Measurements from ENCODE around the gene C6orf136.
"Not testable (repeated sequence)": the region's sequence is repeated elsewhere in the genome, so short reads cannot be mapped to it uniquely, and the experiment has no call there.

C6orf136 gene

GRCh38 chr6:30635834-30636233 is 11.1 kb upstream of the C6orf136 start:
- Mint-ChIP-seq H3K36me3 (ENCODE audit: low read depth) (peaks cover 13% of the 10 kb centered on the region), H3K4me1 (ENCODE audit: low read depth) (peaks cover 5% of the 10 kb centered on the region), H3K27ac (no peak overlapping the region), H3K9me3 (no peaks in the 10 kb centered on the region), H3K4me3 (no peak overlapping the region), H3K27me3 (ENCODE audit: low read depth) (no peaks in the 10 kb centered on the region)

- no peaks in the 10 kb centered on the region for H3K9me3 Mint-ChIP-seq
- H3K27me3 Mint-ChIP-seq (ENCODE audit: low read depth), result no peaks in the 10 kb centered on the region
- no peak overlapping the region for H3K4me3 Mint-ChIP-seq
- peaks cover 7% of the 10 kb centered on the region for H3K36me3 Mint-ChIP-seq (ENCODE audit: low read depth)
- H3K4me1 Mint-ChIP-seq (ENCODE audit: low read depth), result peaks cover 11% of the 10 kb centered on the region
- no peak overlapping the region for H3K27ac Mint-ChIP-seq
These were observed 6.5 kb upstream of the C6orf136 start for GRCh38 chr6:30640481-30640880.

- Mint-ChIP-seq H3K4me3 (no peak overlapping the region), H3K27me3 (ENCODE audit: low read depth) (no peaks in the 10 kb centered on the region), H3K36me3 (ENCODE audit: low read depth) (peaks cover 11% of the 10 kb centered on the region), H3K4me1 (ENCODE audit: low read depth) (peaks cover 11% of the 10 kb centered on the region), H3K27ac (peak overlapping the region; percentile 62), H3K9me3 (no peaks in the 10 kb centered on the region)
These were observed 5.9 kb upstream of the C6orf136 start for GRCh38 chr6:30641048-30641447.

DNA sequence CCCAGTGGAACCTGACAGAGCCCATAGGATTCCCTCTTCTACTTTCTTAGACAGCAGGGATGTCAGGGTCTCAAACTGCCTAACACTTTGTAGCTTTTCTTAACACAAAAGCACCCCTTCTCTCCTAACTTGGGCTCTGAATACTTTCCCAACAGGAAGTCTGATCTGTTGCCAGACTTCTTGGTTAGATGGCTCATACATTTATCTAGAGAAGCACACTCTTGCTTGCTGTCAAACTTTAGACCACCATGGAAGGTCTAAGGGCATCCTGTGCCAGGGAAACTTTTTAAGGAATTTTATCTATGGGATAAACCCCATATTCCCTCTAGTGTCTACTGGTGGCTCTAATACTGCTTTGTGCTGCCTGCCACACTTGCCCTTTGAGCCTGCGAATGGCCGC is 3.3 kb upstream of the C6orf136 start:
- Mint-ChIP-seq H3K27ac (no peak overlapping the region), H3K4me1 (ENCODE audit: low read depth) (peaks cover 20% of the 10 kb centered on the region), H3K27me3 (ENCODE audit: low read depth) (no peaks in the 10 kb centered on the region), H3K36me3 (ENCODE audit: low read depth) (peaks cover 15% of the 10 kb centered on the region), H3K9me3 (no peaks in the 10 kb centered on the region), H3K4me3 (no peak overlapping the region)

DNA sequence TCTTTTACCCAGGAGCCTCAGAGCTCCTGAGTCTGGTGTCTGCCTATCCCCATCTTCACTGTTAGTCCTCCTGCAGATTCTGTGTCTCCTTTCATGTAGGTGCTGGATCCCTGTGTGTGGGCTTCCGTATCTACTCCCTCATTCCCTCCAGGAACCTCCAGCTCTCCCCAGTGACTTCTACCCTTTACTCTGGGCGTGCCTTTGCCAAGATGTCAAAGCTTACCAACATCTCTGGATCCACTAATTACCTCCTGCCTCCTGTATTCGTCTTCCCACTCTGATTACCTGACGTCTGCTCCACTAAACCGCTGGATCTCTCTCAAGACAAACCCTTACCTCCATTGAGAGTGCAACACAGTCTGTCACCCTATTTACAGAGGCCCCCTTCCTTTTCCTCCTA is 2.2 kb upstream of the C6orf136 start:
- no peak overlapping the region for H3K4me3 Mint-ChIP-seq
- no peaks in the 10 kb centered on the region for H3K27me3 Mint-ChIP-seq (ENCODE audit: low read depth)
- H3K4me1 Mint-ChIP-seq (ENCODE audit: low read depth), result peaks cover 22% of the 10 kb centered on the region
- H3K27ac Mint-ChIP-seq, result no peak overlapping the region
- H3K9me3 Mint-ChIP-seq, result no peaks in the 10 kb centered on the region
- H3K36me3 Mint-ChIP-seq (ENCODE audit: low read depth), result peaks cover 15% of the 10 kb centered on the region

DNA sequence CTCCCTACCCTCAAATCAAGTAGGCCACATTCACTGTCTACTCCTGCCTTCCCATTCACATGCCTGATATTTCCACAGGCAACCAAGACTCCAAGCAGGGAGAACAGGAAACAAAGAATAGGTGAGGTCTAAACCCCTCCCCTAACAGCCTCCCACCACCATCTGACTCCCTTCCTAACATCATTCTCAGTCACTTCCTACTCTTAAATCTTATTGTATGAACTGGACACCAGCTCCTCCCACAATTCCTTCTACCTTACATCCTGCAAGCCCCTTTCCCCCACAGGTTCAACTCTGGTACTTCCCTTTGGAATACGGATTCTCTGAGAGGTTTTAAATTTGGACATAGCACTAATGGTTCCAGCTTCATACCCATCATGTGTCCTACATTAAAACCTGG is 944 bp upstream of the C6orf136 start:
- H3K36me3 Mint-ChIP-seq (ENCODE audit: low read depth), result peaks cover 13% of the 10 kb centered on the region
- no peaks in the 10 kb centered on the region for H3K9me3 Mint-ChIP-seq
- no peaks in the 10 kb centered on the region for H3K27me3 Mint-ChIP-seq (ENCODE audit: low read depth)
- peaks cover 23% of the 10 kb centered on the region for H3K4me1 Mint-ChIP-seq (ENCODE audit: low read depth)
- H3K27ac Mint-ChIP-seq, result peak overlapping the region; percentile 33
- H3K4me3 Mint-ChIP-seq, result peak overlapping the region; percentile 81

DNA sequence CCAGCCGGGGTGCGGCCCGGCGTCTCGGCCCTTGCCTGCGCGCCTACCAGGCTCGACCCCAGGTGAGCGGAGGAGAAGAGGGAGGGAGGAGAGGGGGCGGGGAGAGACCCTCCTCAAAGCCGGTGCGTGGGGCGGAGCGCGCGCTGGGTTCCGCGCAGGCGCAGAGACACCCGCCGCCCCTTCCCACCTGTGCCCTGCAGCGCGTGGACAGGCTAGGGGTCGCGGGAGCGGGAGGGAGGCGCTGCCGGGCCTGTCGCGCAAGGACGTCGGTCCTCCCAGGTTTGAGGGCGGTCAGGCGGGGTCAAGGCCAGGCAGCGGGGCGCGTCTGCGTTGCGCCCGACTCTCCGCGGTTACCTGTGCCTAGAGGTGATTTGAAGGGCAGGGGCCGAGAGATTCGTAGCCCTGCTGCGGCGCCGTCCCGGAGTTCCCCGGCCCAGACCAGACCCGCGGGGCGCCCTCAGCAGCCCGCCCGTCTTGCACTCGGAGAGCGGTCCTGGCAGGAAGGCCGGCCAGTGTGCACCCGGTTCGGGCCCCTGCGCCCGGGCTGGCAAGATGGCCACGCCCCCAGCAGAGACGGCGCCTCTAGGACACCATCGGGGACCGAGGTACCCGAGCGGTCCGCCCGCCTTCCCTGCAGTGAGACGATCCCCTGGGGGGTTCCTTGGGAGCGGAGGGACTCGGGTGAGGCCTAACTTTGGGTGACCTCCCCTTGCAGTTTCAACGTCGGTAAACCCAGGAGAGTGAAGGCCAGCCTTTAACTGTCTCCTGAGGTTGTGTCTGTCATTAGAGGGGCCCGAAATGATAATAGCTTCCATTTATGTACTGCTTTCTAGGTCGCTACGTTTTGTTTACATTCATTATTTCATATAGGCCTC is 546 bp downstream of the C6orf136 start:
- Mint-ChIP-seq H3K9me3 (no peaks in the 10 kb centered on the region), H3K36me3 (ENCODE audit: low read depth) (peaks cover 22% of the 10 kb centered on the region), H3K4me3 (peak overlapping the region; percentile 81), H3K27me3 (ENCODE audit: low read depth) (no peaks in the 10 kb centered on the region), H3K4me1 (ENCODE audit: low read depth) (peaks cover 20% of the 10 kb centered on the region), H3K27ac (peak overlapping the region; percentile 89)

- peaks cover 11% of the 10 kb centered on the region for H3K4me1 Mint-ChIP-seq (ENCODE audit: low read depth)
These were observed 4.2 kb downstream of the C6orf136 start for GRCh38 chr6:30651143-30651542.

GRCh38 chr6:30654798-30655742 is 8.1 kb downstream of the C6orf136 start:
- peaks cover 53% of the 10 kb centered on the region for H3K36me3 Mint-ChIP-seq (ENCODE audit: low read depth)

More at GRCh38 chr6:30651143-30651542, 4.2 kb downstream of the C6orf136 start:
- Mint-ChIP-seq H3K27me3 (ENCODE audit: low read depth) (no peaks in the 10 kb centered on the region), H3K9me3 (no peaks in the 10 kb centered on the region), H3K27ac (no peak overlapping the region), H3K36me3 (ENCODE audit: low read depth) (peaks cover 39% of the 10 kb centered on the region), H3K4me3 (no peak overlapping the region)

DNA sequence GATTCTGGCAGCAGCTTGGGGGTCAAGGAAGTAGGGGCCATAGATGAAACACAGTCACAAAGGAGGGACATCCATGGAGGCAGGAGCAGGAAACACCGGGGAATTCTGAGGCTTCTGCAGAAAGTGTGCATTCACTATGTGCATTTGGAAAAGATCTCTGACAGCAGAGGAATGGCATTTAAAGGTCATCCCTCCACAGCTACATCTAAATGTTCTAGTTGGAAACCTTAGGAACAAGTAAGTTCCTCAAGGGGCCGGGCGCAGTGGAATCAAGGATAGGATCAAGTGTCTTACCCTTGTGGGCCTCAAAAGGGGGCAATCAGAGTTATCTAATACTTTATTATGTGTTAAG is 8.8 kb downstream of the C6orf136 start:
- H3K27me3 Mint-ChIP-seq (ENCODE audit: low read depth), result no peaks in the 10 kb centered on the region
- no peak overlapping the region for H3K4me3 Mint-ChIP-seq
- H3K9me3 Mint-ChIP-seq, result no peaks in the 10 kb centered on the region
- peaks cover 55% of the 10 kb centered on the region for H3K36me3 Mint-ChIP-seq (ENCODE audit: low read depth)
- H3K4me1 Mint-ChIP-seq (ENCODE audit: low read depth), result peaks cover 2% of the 10 kb centered on the region
- H3K27ac Mint-ChIP-seq, result no peak overlapping the region

More at GRCh38 chr6:30654798-30655742, 8.1 kb downstream of the C6orf136 start:
- H3K4me1 Mint-ChIP-seq (ENCODE audit: low read depth), result peaks cover 2% of the 10 kb centered on the region
- H3K4me3 Mint-ChIP-seq, result no peak overlapping the region
- H3K27ac Mint-ChIP-seq, result no peak overlapping the region
- no peaks in the 10 kb centered on the region for H3K27me3 Mint-ChIP-seq (ENCODE audit: low read depth)
- no peaks in the 10 kb centered on the region for H3K9me3 Mint-ChIP-seq

GRCh38 chr6:30656513-30656912 is 9.6 kb downstream of the C6orf136 start:
- Mint-ChIP-seq H3K27me3 (ENCODE audit: low read depth) (no peaks in the 10 kb centered on the region), H3K36me3 (ENCODE audit: low read depth) (peaks cover 52% of the 10 kb centered on the region), H3K4me3 (no peak overlapping the region), H3K9me3 (no peaks in the 10 kb centered on the region), H3K27ac (no peak overlapping the region), H3K4me1 (ENCODE audit: low read depth) (no peaks in the 10 kb centered on the region)

GRCh38 chr6:30657454-30657853 is 10.5 kb downstream of the C6orf136 start:
- Mint-ChIP-seq H3K36me3 (ENCODE audit: low read depth) (peaks cover 53% of the 10 kb centered on the region), H3K27me3 (ENCODE audit: low read depth) (no peaks in the 10 kb centered on the region), H3K4me3 (no peak overlapping the region), H3K27ac (peak overlapping the region; percentile 12), H3K9me3 (no peaks in the 10 kb centered on the region), H3K4me1 (ENCODE audit: low read depth) (no peaks in the 10 kb centered on the region)

DNA sequence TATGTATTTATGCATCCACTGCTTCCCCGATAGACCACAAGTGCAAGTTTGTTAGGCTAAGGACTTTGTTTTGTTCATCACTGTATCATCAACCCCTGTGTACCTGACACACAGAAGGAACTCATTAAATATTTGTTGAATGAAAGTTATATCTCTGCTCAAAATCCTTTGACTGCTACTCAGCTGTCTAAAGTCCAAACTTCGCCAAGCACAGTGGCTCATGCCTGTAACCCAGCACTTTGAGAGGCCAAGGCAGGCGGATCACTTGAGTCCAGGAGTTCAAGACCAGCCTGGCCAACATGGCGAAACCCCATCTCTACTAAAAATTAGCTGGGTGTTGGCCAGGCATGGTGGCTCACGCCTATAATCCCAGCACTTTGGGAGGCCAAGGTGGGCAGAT is 11.0 kb downstream of the C6orf136 start:
- not testable (repeated sequence) for H3K9me3 Mint-ChIP-seq; H3K4me1 Mint-ChIP-seq (ENCODE audit: low read depth); H3K4me3 Mint-ChIP-seq; H3K27me3 Mint-ChIP-seq (ENCODE audit: low read depth)
- Mint-ChIP-seq H3K36me3 (ENCODE audit: low read depth) (peaks cover 58% of the 10 kb centered on the region), H3K27ac (peak overlapping the region; percentile 12)

DNA sequence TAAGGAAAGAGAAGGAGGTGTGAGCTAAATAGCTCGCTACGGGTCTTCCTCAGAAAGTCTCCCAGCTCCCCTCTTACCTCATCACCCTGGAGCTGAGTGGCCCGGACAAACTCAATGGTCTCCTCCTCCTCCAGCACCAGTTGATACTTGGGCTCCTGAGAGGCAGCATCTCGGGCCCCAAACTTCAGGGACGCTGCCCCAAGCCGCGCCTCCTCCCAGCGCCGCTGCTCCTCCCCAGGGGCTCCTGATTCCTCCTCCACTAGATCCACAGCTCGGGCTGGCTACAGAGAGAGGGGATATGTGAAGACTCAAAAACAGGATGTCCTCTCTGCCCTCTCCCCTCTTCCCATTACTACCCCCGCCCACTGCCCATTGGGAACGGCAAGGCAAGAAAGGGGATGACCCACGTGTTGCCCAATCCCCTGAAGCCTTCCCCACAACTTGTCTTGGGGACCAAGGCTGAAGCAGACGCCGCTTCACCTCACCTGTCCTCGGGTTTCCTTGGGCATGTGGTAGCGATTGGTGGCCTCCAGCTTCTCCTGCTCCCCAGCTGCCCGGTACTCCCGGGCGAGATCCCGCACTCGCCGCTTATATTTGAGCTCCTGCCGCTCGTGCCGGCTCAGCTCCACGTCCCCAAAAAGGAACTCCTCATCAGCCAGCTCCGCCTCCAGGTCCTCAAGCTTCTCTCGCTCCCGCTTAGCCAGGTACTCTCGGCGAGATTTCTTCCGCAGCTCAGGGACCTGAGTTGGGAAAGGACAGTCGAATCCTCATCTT is 18.2 kb downstream of the C6orf136 start:
- Mint-ChIP-seq H3K27me3 (ENCODE audit: low read depth) (no peaks in the 10 kb centered on the region), H3K27ac (no peak overlapping the region), H3K4me1 (ENCODE audit: low read depth) (peaks cover 5% of the 10 kb centered on the region), H3K4me3 (no peak overlapping the region), H3K36me3 (ENCODE audit: low read depth) (peaks cover 44% of the 10 kb centered on the region), H3K9me3 (no peaks in the 10 kb centered on the region)
